GM12892 (cell line): ENCODE data around the gene G3BP1.

Experiments
- POLR2AphosphoS5 ChIP-seq: IDR thresholded peaks from 2 replicates; pipeline ENCODE4 v1.6.1; 2011; ENCODE audit warnings: low read depth, low read length, control low read depth
- TAF1 ChIP-seq: IDR thresholded peaks from 2 replicates; pipeline ENCODE4 v1.6.1; 2011; ENCODE audit warnings: low read depth, mild to moderate bottlenecking, control low read depth, low read length, borderline replicate concordance

DNA sequence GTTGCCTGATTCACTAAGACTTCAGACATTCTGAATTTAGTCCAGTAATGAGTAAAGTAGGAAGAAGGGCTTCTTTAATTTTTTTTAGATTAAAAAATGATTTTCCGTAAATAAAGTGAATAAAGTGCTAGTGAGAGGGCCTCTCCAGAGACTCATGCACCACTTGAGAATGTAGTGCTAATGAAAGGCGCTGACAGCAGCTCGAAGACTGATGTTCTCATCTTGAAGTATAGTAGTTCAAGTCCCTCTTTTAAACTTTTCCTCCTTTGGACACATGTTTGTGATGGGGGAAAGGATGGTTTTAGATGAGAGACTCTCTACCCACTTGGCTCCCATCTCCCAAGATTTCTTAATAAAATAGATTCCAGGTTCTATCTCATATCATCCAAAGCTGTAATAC lies 48.5 kb downstream of the G3BP1 start:
- TF ChIP-seq POLR2AphosphoS5 (no peak), TAF1 (no peak)
